ENCODE data around the gene ERLIN1.

The ERLIN1 gene

DNA sequence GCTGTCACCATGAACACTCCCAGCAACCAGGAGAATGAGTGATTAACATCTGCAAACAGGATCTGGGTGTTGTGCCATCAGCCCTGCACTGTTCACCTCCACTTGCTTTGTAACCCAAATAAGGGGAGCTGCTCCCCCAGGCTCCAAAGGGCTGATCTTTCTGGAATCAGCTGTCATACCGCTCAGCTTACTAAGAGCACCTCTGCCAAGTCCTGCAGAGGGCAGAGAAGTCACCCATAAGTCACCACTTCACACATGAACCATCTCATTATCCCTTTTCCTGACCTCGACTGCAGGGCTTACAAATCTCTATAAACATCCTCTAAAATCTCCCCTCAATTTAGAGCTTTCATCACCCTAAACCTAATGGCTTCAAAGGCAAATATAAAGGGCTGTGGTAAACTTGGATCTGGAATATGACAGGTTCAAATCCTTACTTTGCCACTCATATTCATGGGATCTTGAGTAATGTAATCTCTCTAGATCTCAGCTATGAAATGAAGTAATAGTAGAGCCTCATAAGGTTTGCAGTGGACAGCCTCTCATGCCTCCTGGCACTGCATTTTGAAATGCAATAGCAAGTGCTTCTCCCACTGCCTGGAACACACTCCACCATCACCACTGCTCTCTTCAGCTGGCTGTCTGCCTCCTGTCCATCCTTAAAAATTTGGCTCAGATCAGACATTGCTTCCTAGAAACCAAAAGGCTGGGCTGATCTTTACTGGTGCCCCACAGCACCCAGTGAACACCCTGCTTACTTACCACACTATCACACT, 38.8 kb downstream of the ERLIN1 start:
- H3K4me1 ChIP-seq (ENCODE audit: control insufficient read depth, insufficient read depth, low read length) = peaks cover 7% of the 10 kb centered on the region
- no peak overlapping the region for H3K4me3 ChIP-seq (ENCODE audit: low read length)
- H3K36me3 ChIP-seq (ENCODE audit: control insufficient read depth, insufficient read depth, low read length) = peaks cover 7% of the 10 kb centered on the region
- H3K27me3 ChIP-seq (ENCODE audit: control insufficient read depth, insufficient read depth, low read length) = no peaks in the 10 kb centered on the region
- H3K9me3 ChIP-seq (ENCODE audit: control insufficient read depth, low read length) = no peaks in the 10 kb centered on the region
- no peak overlapping the region for H3K9ac ChIP-seq (ENCODE audit: low read length)

DNA sequence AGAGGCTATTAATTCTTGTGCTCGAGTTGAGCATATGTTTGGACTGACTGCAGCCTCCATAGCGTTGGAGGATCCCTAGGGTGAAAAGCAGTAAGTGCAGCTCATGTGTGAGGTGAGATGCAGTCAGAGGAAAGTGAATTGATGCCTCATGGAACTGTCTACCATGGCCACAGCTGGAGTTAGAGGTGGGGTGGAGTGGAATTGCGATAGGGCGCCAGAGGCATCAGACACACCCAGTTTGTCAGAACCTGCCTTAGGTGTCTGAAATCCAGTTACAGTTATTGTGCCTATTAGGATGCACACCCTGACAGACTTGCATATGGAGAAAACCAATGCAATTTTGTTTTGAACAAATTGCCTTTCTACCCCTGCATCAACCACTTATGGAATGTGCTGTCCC, 39.4 kb downstream of the ERLIN1 start:
- Histone ChIP-seq H3K9me3 (ENCODE audit: control insufficient read depth, low read length) (no peaks in the 10 kb centered on the region), H3K36me3 (ENCODE audit: control insufficient read depth, insufficient read depth, low read length) (peaks cover under 1% of the 10 kb centered on the region), H3K4me3 (ENCODE audit: low read length) (no peak overlapping the region), H3K4me1 (ENCODE audit: control insufficient read depth, insufficient read depth, low read length) (peaks cover 7% of the 10 kb centered on the region), H3K27me3 (ENCODE audit: control insufficient read depth, insufficient read depth, low read length) (no peaks in the 10 kb centered on the region), H3K9ac (ENCODE audit: low read length) (no peak overlapping the region)

DNA sequence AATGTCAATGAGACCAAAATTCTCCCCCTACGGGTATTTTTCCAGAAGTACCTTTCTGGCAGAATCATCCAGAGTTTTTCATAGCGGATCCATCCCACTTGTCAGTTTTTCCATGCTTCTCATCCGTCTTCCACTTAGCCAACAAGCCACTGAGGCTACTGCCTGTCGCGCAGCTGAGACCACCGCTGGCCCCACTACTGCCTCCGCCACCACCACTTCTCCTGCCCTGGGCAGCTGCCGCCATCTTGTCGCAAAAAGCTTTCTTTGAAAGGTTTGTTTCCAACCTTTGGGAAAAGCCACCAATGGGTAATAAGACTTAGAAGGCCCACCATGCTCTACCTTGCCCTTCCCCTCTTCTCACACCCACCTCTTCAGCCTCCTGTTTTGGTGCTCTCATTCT, 42.1 kb downstream of the ERLIN1 start:
- no peaks in the 10 kb centered on the region for H3K36me3 ChIP-seq (ENCODE audit: control insufficient read depth, insufficient read depth, low read length)
- no peak overlapping the region for H3K4me3 ChIP-seq (ENCODE audit: low read length)
- H3K9me3 ChIP-seq (ENCODE audit: control insufficient read depth, low read length) = no peaks in the 10 kb centered on the region
- H3K27me3 ChIP-seq (ENCODE audit: control insufficient read depth, insufficient read depth, low read length) = no peaks in the 10 kb centered on the region
- H3K9ac ChIP-seq (ENCODE audit: low read length) = no peak overlapping the region
- peaks cover 7% of the 10 kb centered on the region for H3K4me1 ChIP-seq (ENCODE audit: control insufficient read depth, insufficient read depth, low read length)

DNA sequence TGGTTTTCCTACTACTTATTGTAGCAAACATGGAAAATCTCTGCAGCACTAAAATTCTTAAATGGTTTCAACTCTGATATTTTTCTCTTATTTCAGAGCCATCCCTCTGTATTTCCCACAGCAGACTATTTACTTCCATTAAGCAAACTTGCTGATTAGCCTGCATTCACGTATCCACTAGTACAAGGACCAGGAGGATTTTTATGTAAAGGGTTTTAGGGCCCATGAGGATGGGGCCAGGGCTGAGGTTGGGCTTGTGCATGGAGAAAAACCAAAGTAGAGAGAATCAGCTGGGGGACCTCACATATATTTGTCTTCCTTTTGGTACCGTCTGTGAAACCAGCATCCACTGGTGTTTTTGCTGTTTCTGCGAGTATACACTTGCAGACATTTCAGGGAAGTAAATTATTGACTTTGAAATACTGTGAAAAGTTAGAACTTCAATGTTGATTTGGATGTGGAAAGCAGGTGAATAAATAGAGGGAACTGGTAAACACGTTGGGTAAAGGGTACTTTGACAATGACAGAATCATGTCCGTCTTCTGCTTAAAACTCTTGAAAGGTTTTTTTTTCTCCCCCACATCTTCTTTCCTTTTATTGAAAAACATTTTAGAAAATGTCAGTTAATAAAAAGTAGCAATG, 44.3 kb downstream of the ERLIN1 start:
- no peaks in the 10 kb centered on the region for H3K9me3 ChIP-seq (ENCODE audit: control insufficient read depth, low read length)
- no peak overlapping the region for H3K9ac ChIP-seq (ENCODE audit: low read length)
- no peak overlapping the region for H3K4me3 ChIP-seq (ENCODE audit: low read length)
- no peaks in the 10 kb centered on the region for H3K36me3 ChIP-seq (ENCODE audit: control insufficient read depth, insufficient read depth, low read length)
- H3K4me1 ChIP-seq (ENCODE audit: control insufficient read depth, insufficient read depth, low read length) = peaks cover 2% of the 10 kb centered on the region
- H3K27me3 ChIP-seq (ENCODE audit: control insufficient read depth, insufficient read depth, low read length) = no peaks in the 10 kb centered on the region

DNA sequence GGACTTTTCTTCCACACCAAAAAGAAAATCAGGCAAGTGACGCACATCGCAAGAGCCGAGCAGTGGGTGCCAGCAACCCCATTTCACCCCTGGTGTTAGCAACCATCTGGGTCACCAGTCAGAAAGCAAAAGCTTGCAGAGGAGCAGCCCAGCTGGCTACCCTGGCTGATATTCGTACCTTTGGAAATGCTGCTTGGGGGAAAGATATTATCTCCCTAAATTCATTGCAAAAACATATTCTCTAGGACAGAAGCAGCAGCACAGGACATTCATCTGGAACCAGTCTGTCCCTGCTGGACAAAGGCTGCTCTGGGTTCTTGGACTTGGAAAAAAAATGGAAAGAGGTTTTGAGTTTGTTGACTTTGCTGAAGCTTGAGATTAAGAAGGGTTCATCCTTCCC, 45.8 kb downstream of the ERLIN1 start:
- H3K9me3 ChIP-seq (ENCODE audit: control insufficient read depth, low read length) = no peaks in the 10 kb centered on the region
- no peaks in the 10 kb centered on the region for H3K4me1 ChIP-seq (ENCODE audit: control insufficient read depth, insufficient read depth, low read length)
- no peaks in the 10 kb centered on the region for H3K27me3 ChIP-seq (ENCODE audit: control insufficient read depth, insufficient read depth, low read length)
- H3K9ac ChIP-seq (ENCODE audit: low read length) = no peak overlapping the region
- H3K4me3 ChIP-seq (ENCODE audit: low read length) = no peak overlapping the region
- H3K36me3 ChIP-seq (ENCODE audit: control insufficient read depth, insufficient read depth, low read length) = no peaks in the 10 kb centered on the region

DNA sequence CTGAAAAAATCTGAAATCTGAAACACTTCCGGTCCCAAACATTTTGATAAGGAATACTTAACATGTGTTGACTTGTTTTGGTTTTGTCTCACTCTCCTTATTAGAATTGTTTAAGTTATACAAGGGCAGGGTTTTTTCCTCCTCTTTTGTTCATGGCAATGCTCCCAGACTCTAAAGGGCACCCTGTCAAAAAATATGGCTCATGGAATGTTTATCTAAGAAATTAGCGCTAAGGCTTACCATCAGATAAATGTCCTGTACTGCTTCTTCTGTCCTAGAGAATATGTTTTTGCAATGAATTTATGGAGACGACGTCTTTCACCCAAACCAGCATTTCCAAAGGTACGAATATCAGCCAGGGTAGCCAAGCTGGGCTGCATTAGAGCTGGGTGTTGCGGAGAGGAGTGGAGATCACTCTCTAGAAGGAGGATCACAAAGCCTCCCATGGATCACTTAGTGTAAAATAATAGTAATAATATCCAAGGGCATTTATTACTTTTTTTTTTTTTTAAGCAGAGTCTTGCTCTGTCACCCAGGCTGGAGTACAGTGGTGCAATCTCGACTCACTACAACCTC, 46.8 kb downstream of the ERLIN1 start:
- no peak overlapping the region for H3K9ac ChIP-seq (ENCODE audit: low read length)
- no peaks in the 10 kb centered on the region for H3K4me1 ChIP-seq (ENCODE audit: control insufficient read depth, insufficient read depth, low read length)
- H3K4me3 ChIP-seq (ENCODE audit: low read length) = no peak overlapping the region
- no peaks in the 10 kb centered on the region for H3K36me3 ChIP-seq (ENCODE audit: control insufficient read depth, insufficient read depth, low read length)
- H3K9me3 ChIP-seq (ENCODE audit: control insufficient read depth, low read length) = no peaks in the 10 kb centered on the region
- no peaks in the 10 kb centered on the region for H3K27me3 ChIP-seq (ENCODE audit: control insufficient read depth, insufficient read depth, low read length)

- no peaks in the 10 kb centered on the region for H3K4me1 ChIP-seq (ENCODE audit: control insufficient read depth, insufficient read depth, low read length)
- no peaks in the 10 kb centered on the region for H3K27me3 ChIP-seq (ENCODE audit: control insufficient read depth, insufficient read depth, low read length)
- no peaks in the 10 kb centered on the region for H3K9me3 ChIP-seq (ENCODE audit: control insufficient read depth, low read length)
- no peak overlapping the region for H3K4me3 ChIP-seq (ENCODE audit: low read length)
- H3K36me3 ChIP-seq (ENCODE audit: control insufficient read depth, insufficient read depth, low read length) = no peaks in the 10 kb centered on the region
- no peak overlapping the region for H3K9ac ChIP-seq (ENCODE audit: low read length)
Observed at GRCh38 chr10:100135486-100135885, 50.3 kb downstream of the ERLIN1 start.

GRCh38 chr10:100133801-100134200, 52.0 kb downstream of the ERLIN1 start:
- Histone ChIP-seq H3K4me1 (ENCODE audit: control insufficient read depth, insufficient read depth, low read length) (no peaks in the 10 kb centered on the region), H3K9me3 (ENCODE audit: control insufficient read depth, low read length) (no peaks in the 10 kb centered on the region), H3K36me3 (ENCODE audit: control insufficient read depth, insufficient read depth, low read length) (no peaks in the 10 kb centered on the region), H3K4me3 (ENCODE audit: low read length) (no peak overlapping the region), H3K9ac (ENCODE audit: low read length) (no peak overlapping the region), H3K27me3 (ENCODE audit: control insufficient read depth, insufficient read depth, low read length) (no peaks in the 10 kb centered on the region)

DNA sequence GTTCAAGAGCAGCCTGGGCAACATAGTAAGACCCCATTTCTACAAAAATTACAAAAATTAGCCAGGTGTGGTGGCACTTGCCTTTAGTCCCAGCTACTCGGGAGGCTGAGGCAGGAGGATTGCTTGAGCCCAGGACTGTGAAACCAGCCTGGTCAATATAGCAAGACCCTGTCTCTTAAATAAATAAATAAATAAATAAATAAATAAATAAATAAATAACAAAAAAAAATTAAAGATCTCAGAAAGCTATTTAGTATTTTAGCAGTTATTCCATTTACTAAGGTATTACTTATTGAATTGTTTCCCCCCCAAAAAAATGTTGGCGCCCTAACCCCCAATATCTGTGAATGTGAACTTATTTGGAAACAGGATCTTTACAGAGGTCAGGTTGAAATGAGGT, 53.4 kb downstream of the ERLIN1 start:
- H3K27me3 ChIP-seq (ENCODE audit: control insufficient read depth, insufficient read depth, low read length) = no peaks in the 10 kb centered on the region

GRCh38 chr10:100131571-100131970, 54.3 kb downstream of the ERLIN1 start:
- Histone ChIP-seq H3K36me3 (ENCODE audit: control insufficient read depth, insufficient read depth, low read length) (no peaks in the 10 kb centered on the region), H3K4me1 (ENCODE audit: control insufficient read depth, insufficient read depth, low read length) (no peaks in the 10 kb centered on the region), H3K27me3 (ENCODE audit: control insufficient read depth, insufficient read depth, low read length) (no peaks in the 10 kb centered on the region), H3K9ac (ENCODE audit: low read length) (no peak overlapping the region), H3K9me3 (ENCODE audit: control insufficient read depth, low read length) (no peaks in the 10 kb centered on the region), H3K4me3 (ENCODE audit: low read length) (no peak overlapping the region)

More for the DNA sequence above, 53.4 kb downstream of the ERLIN1 start:
- H3K9ac ChIP-seq (ENCODE audit: low read length) = no peak overlapping the region
- no peaks in the 10 kb centered on the region for H3K9me3 ChIP-seq (ENCODE audit: control insufficient read depth, low read length)
- H3K4me1 ChIP-seq (ENCODE audit: control insufficient read depth, insufficient read depth, low read length) = no peaks in the 10 kb centered on the region
- no peak overlapping the region for H3K4me3 ChIP-seq (ENCODE audit: low read length)
- no peaks in the 10 kb centered on the region for H3K36me3 ChIP-seq (ENCODE audit: control insufficient read depth, insufficient read depth, low read length)

- Histone ChIP-seq H3K9ac (ENCODE audit: low read length) (no peak overlapping the region), H3K4me1 (ENCODE audit: control insufficient read depth, insufficient read depth, low read length) (no peaks in the 10 kb centered on the region), H3K4me3 (ENCODE audit: low read length) (no peak overlapping the region)
Observed at GRCh38 chr10:100130831-100131230, 55.0 kb downstream of the ERLIN1 start.

DNA sequence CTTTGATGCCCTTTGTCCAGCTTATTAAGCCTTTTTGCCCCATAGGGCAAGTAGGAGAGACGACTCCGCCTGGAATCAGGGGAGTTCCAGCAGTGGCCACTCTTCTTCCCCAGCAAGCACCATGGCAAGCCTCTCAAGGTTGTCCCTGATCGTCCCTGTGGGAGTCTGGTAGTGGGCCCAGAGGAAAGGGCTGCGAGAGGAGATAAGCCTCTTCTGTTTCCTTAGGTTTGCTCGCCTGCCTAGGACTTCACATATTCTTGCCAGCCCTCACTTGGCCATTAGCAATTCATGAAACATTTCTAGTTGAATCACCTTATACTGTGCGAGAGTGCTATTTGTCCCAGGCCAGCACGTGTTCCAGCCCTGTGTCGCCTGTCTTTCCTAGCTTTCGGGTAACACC, 56.4 kb downstream of the ERLIN1 start:
- Histone ChIP-seq H3K4me1 (ENCODE audit: control insufficient read depth, insufficient read depth, low read length) (no peaks in the 10 kb centered on the region), H3K36me3 (ENCODE audit: control insufficient read depth, insufficient read depth, low read length) (no peaks in the 10 kb centered on the region), H3K9me3 (ENCODE audit: control insufficient read depth, low read length) (no peaks in the 10 kb centered on the region), H3K27me3 (ENCODE audit: control insufficient read depth, insufficient read depth, low read length) (no peaks in the 10 kb centered on the region), H3K4me3 (ENCODE audit: low read length) (no peak overlapping the region), H3K9ac (ENCODE audit: low read length) (no peak overlapping the region)

More at GRCh38 chr10:100130831-100131230, 55.0 kb downstream of the ERLIN1 start:
- H3K27me3 ChIP-seq (ENCODE audit: control insufficient read depth, insufficient read depth, low read length) = no peaks in the 10 kb centered on the region
- no peaks in the 10 kb centered on the region for H3K9me3 ChIP-seq (ENCODE audit: control insufficient read depth, low read length)
- no peaks in the 10 kb centered on the region for H3K36me3 ChIP-seq (ENCODE audit: control insufficient read depth, insufficient read depth, low read length)
